OCI-LY1 (cell line): ENCODE data around the gene ALKBH7.

Source experiments
- CTCF ChIP-seq: fragments of 200-600 bp; sonication (generic), shearing (Covaris generic); IDR thresholded peaks from 2 replicates; pipeline ENCODE4 v1.5.1; 2017; ENCODE audit warnings: mild to moderate bottlenecking, antibody characterized with exemption, low read length, moderate library complexity, mixed read lengths
- EZH2 ChIP-seq: fragments of 200-600 bp; sonication (generic), shearing (Covaris generic); IDR thresholded peaks from 2 replicates; pipeline ENCODE4 v1.8.0; 2017; ENCODE audit warnings: borderline replicate concordance, mixed run types, mild to moderate bottlenecking, antibody characterized with exemption, low read length, moderate library complexity, mixed read lengths

GRCh38 chr19:6350688-6351087, 21.9 kb upstream of the ALKBH7 start:
- TF ChIP-seq CTCF (no peak), EZH2 (no peak)
